ENCODE measurements around the gene PDZD2. TPM values are rescaled to one million over a fixed set of nuclear protein-coding genes. Genes with fewer than 3 reads are reported as not detected.
A peak's percentile ranks its signal among the peaks of the same experiment; 100 is the strongest.
"Not testable (repeated sequence)": the region's sequence is repeated elsewhere in the genome, so short reads cannot be mapped to it uniquely, and the experiment has no call there.

Gene PDZD2
- total RNA-seq, 2 experiments from 2014 or later, result 0.42 TPM; not detected in 1

DNA sequence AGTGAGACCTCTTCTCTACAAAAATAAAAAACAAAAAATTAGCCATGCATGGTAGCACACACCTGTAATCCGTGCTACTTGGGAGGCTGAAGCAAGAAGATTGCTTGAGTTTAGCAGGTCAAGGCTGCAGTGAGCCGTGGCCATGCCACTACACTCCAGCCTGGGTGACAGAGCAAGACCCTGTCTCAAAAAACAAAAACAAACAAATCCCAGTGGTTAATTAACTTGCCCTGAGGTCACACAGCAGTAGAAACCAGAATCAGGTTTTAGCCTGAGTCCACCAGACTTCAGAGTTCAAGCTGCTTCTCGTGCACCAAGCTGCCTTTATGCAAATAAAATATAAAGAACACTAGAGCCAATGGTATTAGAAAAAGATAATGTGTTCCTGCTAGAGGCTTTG is 365.5 kb downstream of the PDZD2 start:
- H3K9me3 Mint-ChIP-seq, result no peaks in the 10 kb centered on the region
- no peaks in the 10 kb centered on the region for H3K36me3 Mint-ChIP-seq
- no peak overlapping the region for H3K4me3 Mint-ChIP-seq
- H3K4me1 Mint-ChIP-seq, result no peaks in the 10 kb centered on the region
- DNase-seq, result no peak
- H3K27me3 Mint-ChIP-seq, result no peaks in the 10 kb centered on the region
- H3K27ac Mint-ChIP-seq, result no peak overlapping the region

- Mint-ChIP-seq H3K27ac (no peak overlapping the region), H3K9me3 (no peaks in the 10 kb centered on the region), H3K4me3 (no peak overlapping the region), H3K4me1 (no peaks in the 10 kb centered on the region), H3K27me3 (no peaks in the 10 kb centered on the region), H3K36me3 (no peaks in the 10 kb centered on the region)
- no peak for DNase-seq
Measured at GRCh38 chr5:32008746-32009145, 369.8 kb downstream of the PDZD2 start.

GRCh38 chr5:32013658-32014057 is 374.7 kb downstream of the PDZD2 start:
- Mint-ChIP-seq H3K27ac (no peak overlapping the region), H3K9me3 (no peaks in the 10 kb centered on the region), H3K4me1 (peaks cover 17% of the 10 kb centered on the region), H3K27me3 (no peaks in the 10 kb centered on the region), H3K4me3 (no peak overlapping the region), H3K36me3 (no peaks in the 10 kb centered on the region)
- no peak for DNase-seq

- Mint-ChIP-seq H3K36me3 (no peaks in the 10 kb centered on the region), H3K27me3 (no peaks in the 10 kb centered on the region), H3K27ac (no peak overlapping the region), H3K4me1 (peaks cover 18% of the 10 kb centered on the region), H3K9me3 (no peaks in the 10 kb centered on the region), H3K4me3 (no peak overlapping the region)
- DNase-seq, result no peak
Measured at GRCh38 chr5:32014096-32014745, 375.3 kb downstream of the PDZD2 start.

DNA sequence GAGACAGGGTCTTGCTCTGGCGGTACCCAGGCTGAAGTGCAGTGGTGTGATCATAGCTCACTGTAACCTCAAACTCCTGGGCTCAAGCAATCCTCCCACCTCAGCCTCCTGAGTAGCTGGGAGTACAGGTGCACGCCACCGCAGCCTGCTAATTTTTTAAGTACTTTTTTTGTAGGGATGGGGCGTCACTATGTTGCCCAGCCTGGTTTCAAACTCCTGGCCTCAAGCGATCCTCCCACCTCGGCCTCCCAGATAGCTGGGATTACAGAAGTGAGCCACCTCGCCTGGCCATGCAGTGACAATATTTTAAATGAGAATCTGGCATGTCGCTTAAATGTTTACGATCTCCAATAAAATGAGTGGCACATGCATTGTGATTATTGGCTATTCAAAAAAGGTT is 376.3 kb downstream of the PDZD2 start:
- not testable (repeated sequence) for H3K4me3 Mint-ChIP-seq, DNase-seq, H3K27me3 Mint-ChIP-seq, H3K9me3 Mint-ChIP-seq, H3K27ac Mint-ChIP-seq, H3K36me3 Mint-ChIP-seq
- peaks cover 21% of the 10 kb centered on the region for H3K4me1 Mint-ChIP-seq

DNA sequence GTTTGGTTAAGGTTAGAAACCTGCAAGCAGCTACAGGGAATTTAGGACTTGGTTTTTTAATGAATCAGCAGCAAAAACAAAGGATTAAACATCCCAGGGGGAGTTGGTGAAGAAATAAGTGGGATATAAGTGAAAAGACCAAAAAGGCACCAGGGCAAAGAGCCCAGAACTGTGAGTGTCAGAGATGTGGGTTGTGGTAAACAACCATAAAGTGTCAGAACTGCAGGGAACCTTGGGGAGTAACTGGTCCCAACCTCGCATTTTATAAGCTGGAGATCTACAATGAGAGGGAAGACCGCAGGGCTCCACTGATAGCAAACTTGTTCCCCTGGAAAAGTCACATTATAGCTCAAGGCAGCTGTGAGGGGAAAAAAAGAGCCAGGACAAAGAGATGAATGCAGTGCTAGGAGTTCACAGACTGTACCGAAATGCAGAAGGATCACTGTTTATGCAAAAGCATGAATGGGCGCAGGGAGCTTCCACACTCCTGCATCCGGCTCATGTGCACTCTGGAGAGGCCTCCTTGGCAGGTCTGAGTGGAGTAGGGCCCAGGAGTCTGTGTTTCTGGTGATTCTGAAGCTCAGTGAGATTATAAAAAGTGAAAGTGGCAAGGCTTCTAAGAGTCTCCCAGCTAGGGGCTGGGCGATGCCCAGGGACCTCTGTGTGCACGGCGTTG is 378.9 kb downstream of the PDZD2 start:
- H3K36me3 Mint-ChIP-seq, result no peaks in the 10 kb centered on the region
- H3K9me3 Mint-ChIP-seq, result no peaks in the 10 kb centered on the region
- H3K27me3 Mint-ChIP-seq, result no peaks in the 10 kb centered on the region
- no peak overlapping the region for H3K4me3 Mint-ChIP-seq
- peak overlapping the region; percentile 31 for H3K27ac Mint-ChIP-seq
- no peak for DNase-seq
- peaks cover 25% of the 10 kb centered on the region for H3K4me1 Mint-ChIP-seq

- peak overlapping the region; percentile 5 for H3K4me3 Mint-ChIP-seq
- H3K4me1 Mint-ChIP-seq, result peaks cover 25% of the 10 kb centered on the region
- no peak overlapping the region for H3K27ac Mint-ChIP-seq
- H3K27me3 Mint-ChIP-seq, result no peaks in the 10 kb centered on the region
- H3K9me3 Mint-ChIP-seq, result no peaks in the 10 kb centered on the region
- H3K36me3 Mint-ChIP-seq, result no peaks in the 10 kb centered on the region
- DNase-seq, result no peak
Measured at GRCh38 chr5:32018476-32019436, 379.8 kb downstream of the PDZD2 start.

DNA sequence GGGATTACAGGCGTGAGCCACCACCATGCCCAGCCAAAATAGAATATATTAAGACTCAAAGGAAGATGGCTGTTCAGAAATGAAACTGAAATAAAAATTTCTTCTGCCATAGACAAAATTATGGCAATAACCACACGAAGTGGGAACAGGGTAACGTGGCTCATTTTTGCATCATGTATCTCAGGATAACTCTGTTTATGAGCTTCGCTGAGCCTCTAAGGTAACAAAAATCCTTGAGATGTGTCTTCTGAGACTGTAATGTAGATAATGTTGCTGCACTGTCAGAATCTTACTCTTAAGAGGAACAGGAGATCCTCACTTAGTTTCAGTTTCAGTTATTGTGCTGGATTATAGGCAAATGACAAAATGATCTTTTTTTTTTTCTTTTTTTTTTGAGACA is 381.3 kb downstream of the PDZD2 start:
- Mint-ChIP-seq H3K36me3 (no peaks in the 10 kb centered on the region), H3K27ac (peak overlapping the region; percentile 84), H3K4me1 (peaks cover 18% of the 10 kb centered on the region), H3K27me3 (no peaks in the 10 kb centered on the region), H3K9me3 (no peaks in the 10 kb centered on the region), H3K4me3 (peak overlapping the region; percentile 59)
- no peak for DNase-seq

DNA sequence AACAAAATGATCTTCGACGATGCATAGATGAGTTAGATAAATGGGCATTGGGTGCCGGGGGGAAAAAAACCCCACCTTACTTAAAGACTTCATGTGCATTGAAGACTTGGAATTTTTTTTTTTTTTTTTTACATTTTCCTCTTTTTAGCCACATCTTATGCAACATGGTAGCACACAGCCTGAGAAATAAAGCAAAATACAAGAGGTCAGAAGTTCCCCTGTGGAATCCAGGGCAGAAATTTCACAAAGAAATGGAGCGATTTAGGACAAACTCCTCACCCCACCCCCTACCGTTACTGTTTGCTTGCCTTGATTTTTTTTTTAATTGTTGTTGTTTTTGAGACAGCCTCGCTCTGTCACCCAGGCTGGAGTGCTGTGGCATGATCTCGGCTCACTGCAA is 382.0 kb downstream of the PDZD2 start:
- Mint-ChIP-seq H3K9me3 (no peaks in the 10 kb centered on the region), H3K4me1 (peaks cover 18% of the 10 kb centered on the region), H3K36me3 (no peaks in the 10 kb centered on the region), H3K4me3 (peak overlapping the region; percentile 59), H3K27me3 (no peaks in the 10 kb centered on the region), H3K27ac (peak overlapping the region; percentile 84)
- no peak for DNase-seq

DNA sequence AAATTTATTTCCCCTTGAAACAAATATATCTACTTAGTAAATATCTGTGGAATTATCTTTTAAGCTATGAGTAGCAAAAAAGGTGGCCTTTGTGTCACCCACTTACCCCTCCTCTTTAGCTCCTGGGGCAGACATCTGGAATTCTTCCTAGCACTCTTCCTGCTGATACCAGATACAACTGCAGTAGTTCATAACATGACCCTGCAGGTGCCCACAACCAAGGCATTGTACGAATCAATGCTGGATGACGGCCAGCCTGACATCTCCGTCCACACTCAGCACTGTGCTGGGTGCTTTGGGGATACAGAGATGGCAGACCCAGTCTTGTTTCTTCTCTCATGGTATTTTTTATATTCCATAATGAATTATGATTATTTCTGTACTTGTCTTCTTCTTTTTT is 382.8 kb downstream of the PDZD2 start:
- Mint-ChIP-seq H3K4me1 (peaks cover 18% of the 10 kb centered on the region), H3K27me3 (no peaks in the 10 kb centered on the region), H3K36me3 (no peaks in the 10 kb centered on the region), H3K4me3 (no peak overlapping the region), H3K27ac (no peak overlapping the region), H3K9me3 (no peaks in the 10 kb centered on the region)
- DNase-seq, result no peak

DNA sequence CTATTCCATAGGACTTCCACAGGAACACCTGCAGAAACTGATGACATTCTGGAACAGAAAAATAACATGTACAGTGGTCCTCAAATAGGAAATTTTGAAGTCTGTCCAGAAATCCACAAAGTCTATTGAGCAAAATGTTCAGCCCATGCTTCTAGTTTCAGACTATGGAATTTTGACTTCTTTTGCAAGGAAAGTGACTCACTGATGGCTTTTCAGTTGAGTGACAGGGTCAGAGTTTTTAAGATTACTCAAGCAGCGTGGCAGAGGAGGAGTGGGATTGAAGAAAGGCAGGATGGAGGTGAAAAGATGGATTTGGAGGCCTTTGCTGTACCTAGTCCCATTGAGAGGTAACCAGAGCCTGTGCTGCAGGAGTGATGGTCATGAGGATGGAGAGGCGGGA is 383.7 kb downstream of the PDZD2 start:
- H3K27me3 Mint-ChIP-seq, result no peaks in the 10 kb centered on the region
- H3K9me3 Mint-ChIP-seq, result no peaks in the 10 kb centered on the region
- H3K4me1 Mint-ChIP-seq, result peaks cover 16% of the 10 kb centered on the region
- H3K27ac Mint-ChIP-seq, result no peak overlapping the region
- H3K4me3 Mint-ChIP-seq, result no peak overlapping the region
- H3K36me3 Mint-ChIP-seq, result no peaks in the 10 kb centered on the region
- DNase-seq, result no peak

GRCh38 chr5:32023816-32024215 is 384.9 kb downstream of the PDZD2 start:
- Mint-ChIP-seq H3K4me1 (peaks cover 7% of the 10 kb centered on the region), H3K9me3 (no peaks in the 10 kb centered on the region), H3K27me3 (no peaks in the 10 kb centered on the region), H3K36me3 (no peaks in the 10 kb centered on the region), H3K4me3 (no peak overlapping the region), H3K27ac (no peak overlapping the region)
- no peak for DNase-seq

- peaks cover 7% of the 10 kb centered on the region for H3K4me1 Mint-ChIP-seq
Measured at GRCh38 chr5:32024751-32025150, 385.8 kb downstream of the PDZD2 start.

DNA sequence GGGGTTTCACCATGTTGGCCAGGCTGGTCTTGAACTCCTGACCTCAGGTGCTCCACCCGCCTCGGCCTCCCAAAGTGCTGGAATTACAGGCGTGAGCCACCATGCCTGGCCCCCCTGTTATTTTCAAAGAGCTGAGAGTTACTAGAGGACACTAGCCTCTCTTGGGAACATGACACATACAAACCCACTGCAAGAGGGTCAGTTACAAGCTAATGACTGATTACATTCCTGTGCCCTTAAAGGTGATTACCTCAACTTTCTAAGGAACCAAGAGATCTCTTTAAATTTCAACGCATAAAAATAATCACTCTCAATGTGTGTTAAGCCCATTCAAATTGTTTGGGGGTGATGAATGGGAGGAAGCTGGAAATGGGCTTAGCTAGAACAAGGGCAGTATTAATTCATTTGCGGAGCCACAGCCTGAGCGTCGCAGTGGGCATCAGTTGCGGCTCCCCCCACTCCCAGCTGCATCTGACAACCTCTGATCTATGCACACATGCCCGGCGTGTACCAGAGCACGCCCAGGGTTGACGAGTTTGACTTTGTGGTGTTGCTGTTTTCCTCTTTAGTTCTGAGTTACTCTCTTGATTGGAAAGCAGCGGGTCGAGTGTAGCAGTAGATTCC is 388.3 kb downstream of the PDZD2 start:
- H3K9me3 Mint-ChIP-seq, result no peaks in the 10 kb centered on the region
- no peak for DNase-seq
- no peaks in the 10 kb centered on the region for H3K27me3 Mint-ChIP-seq
- H3K36me3 Mint-ChIP-seq, result no peaks in the 10 kb centered on the region
- H3K4me1 Mint-ChIP-seq, result no peaks in the 10 kb centered on the region
- no peak overlapping the region for H3K4me3 Mint-ChIP-seq
- no peak overlapping the region for H3K27ac Mint-ChIP-seq

More at GRCh38 chr5:32024751-32025150, 385.8 kb downstream of the PDZD2 start:
- no peak overlapping the region for H3K27ac Mint-ChIP-seq
- no peak overlapping the region for H3K4me3 Mint-ChIP-seq
- no peaks in the 10 kb centered on the region for H3K36me3 Mint-ChIP-seq
- H3K9me3 Mint-ChIP-seq, result no peaks in the 10 kb centered on the region
- no peak for DNase-seq
- no peaks in the 10 kb centered on the region for H3K27me3 Mint-ChIP-seq
